ENCODE measurements around the gene CCP110.

CCP110 gene

DNA sequence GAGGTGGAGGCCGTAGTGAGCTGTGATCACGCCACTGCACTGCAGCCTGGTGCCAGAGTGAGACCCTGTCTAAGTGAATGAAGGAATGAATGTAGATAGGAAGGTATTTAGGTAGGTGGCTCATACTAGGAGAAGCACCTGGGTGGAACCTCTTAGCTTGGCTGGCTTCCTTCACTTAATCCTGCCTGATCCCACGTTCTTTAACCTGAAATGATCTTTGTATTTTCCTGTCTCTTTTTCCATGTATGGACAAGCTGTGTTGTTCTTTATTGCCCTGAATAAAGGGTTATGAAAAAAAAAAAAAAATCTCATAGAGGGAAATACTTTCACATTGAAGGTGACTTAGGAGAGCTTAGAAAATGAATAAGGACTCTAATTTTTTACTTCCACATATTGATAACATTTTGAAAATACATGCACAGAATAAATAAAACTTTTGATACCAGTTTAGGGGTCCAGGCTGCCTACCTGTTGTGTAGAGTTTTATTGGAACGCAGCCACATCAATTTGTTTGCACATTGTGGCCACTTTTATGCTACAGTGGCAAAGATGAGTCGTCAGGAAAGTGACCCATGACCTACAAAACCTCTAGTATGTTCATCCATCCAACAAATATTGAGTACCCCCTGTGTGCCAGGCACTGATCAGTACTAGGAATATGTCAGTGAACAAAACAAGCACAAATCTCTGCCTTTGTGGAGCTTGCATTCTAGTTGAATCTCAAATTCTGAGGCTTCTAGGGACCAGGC, 76.4 kb downstream of the CCP110 start:
- DNase-seq (ENCODE audit: low read depth in 4 of 4, low spot score in 1 of 4), result no peak

DNA sequence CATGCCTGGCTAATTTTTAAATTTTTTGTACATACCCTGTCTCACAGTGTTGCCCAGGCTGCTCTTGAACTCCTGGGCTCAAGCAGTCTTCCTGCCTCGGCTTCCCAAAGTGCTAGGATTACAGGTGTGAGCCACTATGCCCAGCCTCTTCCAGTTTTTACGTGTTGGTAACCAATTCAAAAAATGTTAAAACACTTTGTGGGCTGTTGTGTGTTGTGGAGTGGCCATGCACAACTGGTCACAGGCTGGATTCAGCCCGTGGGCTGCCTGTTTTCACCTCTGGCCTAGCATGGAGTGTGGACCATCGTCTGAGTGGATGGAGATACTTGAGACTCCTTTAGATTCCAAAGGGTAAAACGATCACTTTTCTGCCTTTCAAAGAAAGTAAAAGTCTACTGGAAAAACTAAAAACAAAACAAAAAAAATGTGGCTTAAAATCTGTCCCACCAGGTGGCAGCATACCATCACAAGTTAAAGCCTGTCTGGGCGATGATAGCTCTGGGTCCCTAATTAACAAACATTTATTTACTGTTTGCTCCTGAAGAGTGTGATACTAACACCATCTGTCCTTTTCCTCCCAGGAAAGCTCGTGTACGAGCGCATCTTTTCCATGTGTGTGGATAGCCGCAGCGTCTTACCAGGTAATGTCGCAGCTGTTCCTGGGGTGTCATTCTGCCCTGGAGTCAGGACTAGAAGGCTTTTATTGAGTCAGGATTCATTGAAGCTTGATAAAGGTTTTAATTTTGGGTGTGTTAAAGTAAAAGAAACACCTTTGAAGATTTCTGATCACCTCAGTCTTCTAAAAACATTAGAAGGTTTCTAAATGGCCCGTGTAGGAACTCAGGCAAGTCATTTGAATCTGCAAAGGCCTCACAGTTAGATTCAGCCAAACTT, 77.6 kb downstream of the CCP110 start:
- no peak for DNase-seq (ENCODE audit: low read depth in 4 of 4, low spot score in 1 of 4)
